ENCODE measurements around the gene ATP1A3. TPM values are rescaled to one million over a fixed set of nuclear protein-coding genes. Genes with fewer than 3 reads are reported as not detected.

The ATP1A3 gene
- total and polyA plus RNA-seq, 9 donors = 0.18 to 1.2 (median 0.56) TPM

DNA sequence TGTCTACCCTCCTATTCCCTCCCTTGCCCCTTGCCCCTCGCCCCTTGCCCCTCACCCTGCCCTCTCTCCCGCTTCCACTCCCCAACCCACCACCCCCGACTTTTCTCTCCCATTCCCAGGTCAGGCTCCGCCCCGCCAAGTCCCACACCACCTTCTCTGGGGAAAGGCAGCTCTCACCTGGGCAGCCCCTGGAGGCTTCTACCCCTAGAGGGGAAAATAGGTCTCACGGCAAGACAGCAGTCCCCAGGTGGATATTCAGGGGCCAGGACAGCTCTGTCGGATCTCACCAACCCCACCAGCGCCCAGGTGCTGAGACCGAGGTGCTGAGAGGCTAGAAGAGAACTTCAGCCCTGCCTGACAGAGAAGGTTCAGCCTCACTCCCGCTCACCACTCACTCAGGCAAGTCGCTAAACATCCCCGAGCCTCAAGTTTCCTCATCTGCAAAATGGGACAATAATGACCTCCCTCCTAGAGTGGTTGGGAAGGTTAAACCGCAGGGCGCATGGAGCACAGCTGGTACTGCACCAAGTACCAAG is 64.4 kb downstream of the ATP1A3 start:
- no peak for DNase-seq
- Histone ChIP-seq H3K36me3 (ENCODE audit: control insufficient read depth, insufficient read depth, low read length) (no peaks in the 10 kb centered on the region), H3K27ac (ENCODE audit: low read length) (no peak overlapping the region), H3K4me1 (ENCODE audit: control insufficient read depth, insufficient read depth, low read length) (peaks cover 10% of the 10 kb centered on the region), H3K9me3 (replicated peaks; ENCODE audit: control insufficient read depth, low read depth, low read length) (no peaks in the 10 kb centered on the region), H3K4me3 (ENCODE audit: low read length) (no peak overlapping the region), H3K27me3 (ENCODE audit: control insufficient read depth, insufficient read depth, low read length) (peaks cover 96% of the 10 kb centered on the region)
- WGBS (ENCODE audit: insufficient coverage) = 6% methylated on average over 5 of the region's 14 CpGs

DNA sequence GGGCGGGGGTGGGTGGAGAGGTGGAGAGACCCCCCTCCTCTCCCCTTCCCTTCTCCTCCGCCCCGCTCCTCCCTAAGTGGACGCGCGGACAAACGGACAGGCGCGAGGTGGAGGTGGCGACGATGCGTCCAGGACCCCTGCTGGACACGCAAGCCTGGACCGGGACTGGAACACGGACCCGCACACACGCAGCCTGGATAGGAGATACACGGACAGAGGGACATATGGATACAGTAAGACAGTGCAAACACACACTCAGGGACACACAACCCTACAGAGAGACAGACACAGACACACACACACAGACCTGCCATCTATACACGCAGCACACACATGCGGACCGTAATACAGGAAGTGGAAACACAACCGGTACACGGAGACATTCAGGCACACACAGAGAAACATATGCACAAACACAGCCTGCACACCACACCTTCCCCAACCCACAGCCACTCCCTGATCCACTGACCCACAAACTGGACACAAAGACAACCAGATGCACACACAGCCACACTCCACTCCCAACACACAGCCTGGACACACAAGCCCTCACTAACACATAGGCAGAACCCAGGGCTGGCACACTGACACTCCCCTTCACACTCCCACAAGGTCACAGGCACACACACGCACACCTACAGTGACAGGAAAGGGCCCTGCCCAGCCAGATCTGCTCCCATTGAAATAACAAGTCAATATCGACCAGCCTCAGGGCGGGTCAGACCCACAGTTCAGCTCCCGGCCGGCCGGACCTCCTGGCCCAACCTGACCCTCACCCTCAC is 65.1 kb downstream of the ATP1A3 start:
- DNase-seq = no peak
- H3K4me1 ChIP-seq (ENCODE audit: control insufficient read depth, insufficient read depth, low read length) = peaks cover 10% of the 10 kb centered on the region
- peaks cover 96% of the 10 kb centered on the region for H3K27me3 ChIP-seq (ENCODE audit: control insufficient read depth, insufficient read depth, low read length)
- 3% methylated on average over 10 of the region's 29 CpGs for WGBS (ENCODE audit: insufficient coverage)
- H3K4me3 ChIP-seq (ENCODE audit: low read length) = no peak overlapping the region
- H3K36me3 ChIP-seq (ENCODE audit: control insufficient read depth, insufficient read depth, low read length) = no peaks in the 10 kb centered on the region
- H3K9me3 ChIP-seq (replicated peaks; ENCODE audit: control insufficient read depth, low read depth, low read length) = no peaks in the 10 kb centered on the region
- no peak overlapping the region for H3K27ac ChIP-seq (ENCODE audit: low read length)

DNA sequence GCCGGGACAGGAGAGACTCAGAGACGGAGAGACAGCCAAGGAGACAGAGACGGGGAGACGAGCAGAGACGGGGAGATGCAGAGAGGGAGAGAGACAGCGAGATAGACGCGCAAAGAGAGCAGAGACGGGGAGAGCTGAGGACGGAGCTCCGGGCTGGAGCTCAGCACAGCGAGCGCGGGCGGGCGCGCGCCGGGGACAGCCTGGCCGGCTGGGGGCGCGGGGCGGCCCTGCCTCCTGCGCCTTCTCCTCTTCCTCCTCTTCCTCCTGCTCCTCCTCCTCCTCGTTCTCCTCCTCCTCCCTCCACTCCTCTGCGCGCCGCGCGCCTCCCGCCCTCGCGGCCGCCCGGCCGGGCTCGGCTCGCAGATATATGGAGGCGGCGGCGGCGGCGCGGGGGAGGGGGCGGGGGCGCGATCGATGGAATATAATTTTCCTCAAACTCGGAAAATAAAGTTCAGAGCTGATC is 65.8 kb downstream of the ATP1A3 start, which contains the start of gene ERFL:
ERFL (minus strand) TSS at position 229 of the 463 bp plus-strand sequence. CDS start 15,530 bp downstream, outside the sequence.
- H3K9me3 ChIP-seq (replicated peaks; ENCODE audit: control insufficient read depth, low read depth, low read length) = no peaks in the 10 kb centered on the region
- H3K27ac ChIP-seq (ENCODE audit: low read length) = no peak within 1 kb of the TSS
- H3K4me3 ChIP-seq (ENCODE audit: low read length) = peak within 1 kb of the TSS; percentile 32
- WGBS (ENCODE audit: insufficient coverage) = under 1% methylated on average over 41 of the region's 49 CpGs
- peaks cover 93% of the 10 kb centered on the region for H3K27me3 ChIP-seq (ENCODE audit: control insufficient read depth, insufficient read depth, low read length)
- peaks cover 10% of the 10 kb centered on the region for H3K4me1 ChIP-seq (ENCODE audit: control insufficient read depth, insufficient read depth, low read length)
- no peaks in the 10 kb centered on the region for H3K36me3 ChIP-seq (ENCODE audit: control insufficient read depth, insufficient read depth, low read length)
- peak; percentile 32 for DNase-seq

DNA sequence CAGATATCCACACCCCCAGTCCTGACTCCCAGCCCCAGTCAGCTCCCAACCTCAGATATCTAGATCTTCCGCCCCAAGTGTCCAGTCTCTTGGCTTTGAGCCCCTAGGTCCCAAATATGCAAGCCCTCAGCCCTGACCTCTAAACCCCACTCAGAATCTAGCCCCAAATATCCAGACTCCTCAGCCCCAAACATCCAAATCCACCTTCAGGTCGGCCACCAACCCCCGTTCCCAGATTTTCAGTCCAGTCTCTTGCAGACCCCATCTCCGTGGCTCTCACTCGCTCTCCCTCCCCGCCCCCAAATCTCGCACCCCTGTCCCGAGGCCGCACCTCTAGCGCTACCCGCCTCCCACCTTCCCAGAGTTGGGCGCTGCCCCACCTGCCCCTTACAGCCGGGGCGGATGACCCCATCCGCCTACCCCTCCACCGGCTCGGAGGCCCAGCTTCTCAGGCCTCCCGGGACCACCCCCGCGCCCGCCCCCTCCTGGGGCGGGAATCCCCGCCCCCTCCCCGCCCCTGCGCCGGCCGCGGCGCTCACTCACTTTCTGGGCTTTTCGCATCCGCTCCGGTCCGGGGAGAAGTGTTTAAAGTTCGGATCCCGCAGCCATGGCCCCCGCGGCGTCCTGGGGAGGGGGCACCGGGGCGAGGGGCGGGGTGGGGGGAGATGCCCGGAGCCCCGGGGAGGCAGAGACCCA is 66.4 kb downstream of the ATP1A3 start:
- H3K4me1 ChIP-seq (ENCODE audit: control insufficient read depth, insufficient read depth, low read length) = peaks cover 8% of the 10 kb centered on the region
- no peaks in the 10 kb centered on the region for H3K9me3 ChIP-seq (replicated peaks; ENCODE audit: control insufficient read depth, low read depth, low read length)
- no peak overlapping the region for H3K27ac ChIP-seq (ENCODE audit: low read length)
- DNase-seq = no peak
- 4% methylated on average over 19 of the region's 43 CpGs for WGBS (ENCODE audit: insufficient coverage)
- H3K36me3 ChIP-seq (ENCODE audit: control insufficient read depth, insufficient read depth, low read length) = no peaks in the 10 kb centered on the region
- H3K27me3 ChIP-seq (ENCODE audit: control insufficient read depth, insufficient read depth, low read length) = peaks cover 94% of the 10 kb centered on the region
- H3K4me3 ChIP-seq (ENCODE audit: low read length) = peak overlapping the region; percentile 32

DNA sequence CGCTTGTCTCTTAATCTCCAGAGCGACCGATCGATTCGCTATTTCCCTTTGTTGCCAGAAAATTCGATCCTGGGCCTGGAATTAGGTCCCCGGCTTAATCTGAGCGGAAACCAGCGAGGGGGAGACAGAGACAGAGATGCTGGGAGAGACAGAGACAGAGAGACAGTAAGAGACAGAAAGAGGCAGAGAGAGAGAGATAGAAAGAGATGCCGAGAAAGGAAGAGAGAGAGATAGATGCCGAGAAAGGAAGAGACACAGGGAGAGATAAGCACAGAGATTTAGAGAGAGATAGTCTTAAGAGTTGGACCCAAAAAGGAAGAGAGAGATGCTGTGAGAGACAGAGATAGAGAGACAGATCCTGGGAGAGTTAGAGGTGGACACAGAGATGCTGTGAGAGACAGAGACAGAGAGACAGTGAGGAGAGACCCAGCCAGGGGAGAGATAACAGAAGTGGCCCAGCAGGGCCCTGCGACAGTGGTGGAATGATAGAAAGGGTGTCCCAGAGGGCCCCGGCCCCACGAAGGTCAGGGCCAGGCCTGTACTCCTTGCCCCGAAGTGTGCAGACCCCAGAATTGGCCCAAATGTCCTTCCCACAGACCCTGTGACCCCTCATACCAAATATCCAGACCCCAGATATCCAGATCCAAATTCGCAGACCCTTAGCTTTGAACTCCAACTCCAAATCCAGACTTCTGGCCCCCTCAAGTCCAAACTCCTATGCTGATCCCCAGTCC is 67.1 kb downstream of the ATP1A3 start:
- H3K36me3 ChIP-seq (ENCODE audit: control insufficient read depth, insufficient read depth, low read length) = no peaks in the 10 kb centered on the region
- no peak for DNase-seq
- peaks cover 94% of the 10 kb centered on the region for H3K27me3 ChIP-seq (ENCODE audit: control insufficient read depth, insufficient read depth, low read length)
- no peaks in the 10 kb centered on the region for H3K9me3 ChIP-seq (replicated peaks; ENCODE audit: control insufficient read depth, low read depth, low read length)
- WGBS (ENCODE audit: insufficient coverage) = 23% methylated on average over 14 of the region's 16 CpGs
- H3K4me3 ChIP-seq (ENCODE audit: low read length) = no peak overlapping the region
- peaks cover 6% of the 10 kb centered on the region for H3K4me1 ChIP-seq (ENCODE audit: control insufficient read depth, insufficient read depth, low read length)
- no peak overlapping the region for H3K27ac ChIP-seq (ENCODE audit: low read length)

DNA sequence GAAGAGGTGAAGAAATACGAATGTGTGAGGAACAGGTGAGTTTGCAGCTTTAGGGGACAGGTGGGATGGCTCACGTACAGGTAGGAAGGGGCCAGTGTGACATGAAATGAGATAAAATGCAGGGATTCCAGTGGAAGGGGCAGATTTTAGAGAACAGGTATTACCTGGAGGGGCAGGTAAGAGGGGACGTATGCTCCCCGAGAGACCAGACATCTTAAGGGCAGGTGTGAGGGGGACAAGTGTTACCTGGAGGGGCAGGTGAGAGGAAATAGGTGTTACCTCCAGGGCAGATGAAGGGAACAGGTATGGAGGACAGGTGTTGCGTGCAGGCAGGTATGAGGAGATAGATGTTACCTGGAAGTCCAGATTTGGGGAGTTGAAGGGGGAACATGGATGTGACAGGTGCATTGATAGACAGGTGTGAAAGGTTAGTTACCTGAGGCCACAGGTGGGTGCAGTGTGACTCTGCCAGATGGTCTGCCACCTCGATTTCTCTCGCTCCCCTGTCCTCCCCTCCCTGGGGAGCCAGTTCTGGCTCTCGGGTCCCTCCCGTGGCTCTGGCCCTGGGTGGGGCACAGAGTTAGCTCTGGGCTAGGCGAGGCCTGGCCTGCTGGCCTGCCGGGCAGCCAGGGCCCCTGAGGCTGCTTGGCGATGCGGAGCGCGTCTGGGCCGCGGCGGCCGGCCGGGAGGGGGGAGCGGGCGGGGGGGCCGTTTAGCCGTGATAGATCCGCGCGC is 67.8 kb downstream of the ATP1A3 start:
- Histone ChIP-seq H3K27ac (ENCODE audit: low read length) (no peak overlapping the region), H3K9me3 (replicated peaks; ENCODE audit: control insufficient read depth, low read depth, low read length) (no peaks in the 10 kb centered on the region), H3K4me1 (ENCODE audit: control insufficient read depth, insufficient read depth, low read length) (peaks cover 6% of the 10 kb centered on the region), H3K27me3 (ENCODE audit: control insufficient read depth, insufficient read depth, low read length) (peaks cover 94% of the 10 kb centered on the region), H3K4me3 (ENCODE audit: low read length) (no peak overlapping the region), H3K36me3 (ENCODE audit: control insufficient read depth, insufficient read depth, low read length) (no peaks in the 10 kb centered on the region)
- 6% methylated on average over 27 of the region's 27 CpGs for WGBS (ENCODE audit: insufficient coverage)
- DNase-seq = no peak

DNA sequence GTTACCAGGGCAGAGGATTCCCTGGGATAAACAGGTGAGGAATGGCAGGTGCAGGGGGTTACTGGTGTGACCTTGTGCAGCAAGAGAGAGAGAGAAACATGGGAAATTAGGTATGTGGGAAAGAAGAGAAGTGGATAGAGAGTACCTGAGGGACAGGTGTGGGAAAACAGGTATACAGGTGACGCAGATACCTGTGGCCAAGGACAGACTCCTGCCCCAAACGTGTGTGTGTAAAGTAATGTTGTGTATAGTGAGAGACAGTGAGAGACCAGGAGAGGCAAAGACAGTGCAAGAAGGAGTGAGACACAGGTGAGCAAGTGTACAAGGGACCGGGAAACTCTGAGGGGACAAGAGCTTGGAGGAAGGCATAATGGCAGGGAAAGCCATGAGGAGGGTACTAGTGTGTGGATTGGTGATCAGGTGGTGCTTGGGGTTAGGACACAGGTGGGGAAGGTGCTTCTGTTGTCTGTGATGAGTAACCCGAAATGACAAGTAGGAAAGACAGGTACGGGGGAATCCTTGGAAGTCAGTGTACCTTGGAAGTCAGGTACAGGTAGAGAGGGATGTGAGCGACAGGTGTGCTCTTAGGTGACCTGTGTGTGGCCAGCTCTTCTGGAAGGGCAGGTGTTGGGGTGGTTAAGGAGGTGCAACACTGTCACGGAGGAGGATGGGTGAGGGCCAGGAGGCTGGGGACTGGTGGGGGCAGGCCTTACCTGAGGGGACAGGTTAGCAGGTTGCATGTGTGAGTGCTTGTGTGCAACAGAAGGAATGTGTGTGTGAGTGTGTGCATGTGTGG is 68.6 kb downstream of the ATP1A3 start:
- H3K27ac ChIP-seq (ENCODE audit: low read length) = no peak overlapping the region
- WGBS (ENCODE audit: insufficient coverage) = 40% methylated on average over 7 of the region's 7 CpGs
- H3K36me3 ChIP-seq (ENCODE audit: control insufficient read depth, insufficient read depth, low read length) = no peaks in the 10 kb centered on the region
- no peak for DNase-seq
- H3K9me3 ChIP-seq (replicated peaks; ENCODE audit: control insufficient read depth, low read depth, low read length) = no peaks in the 10 kb centered on the region
- H3K27me3 ChIP-seq (ENCODE audit: control insufficient read depth, insufficient read depth, low read length) = peaks cover 94% of the 10 kb centered on the region
- H3K4me3 ChIP-seq (ENCODE audit: low read length) = no peak overlapping the region
- peaks cover 11% of the 10 kb centered on the region for H3K4me1 ChIP-seq (ENCODE audit: control insufficient read depth, insufficient read depth, low read length)

DNA sequence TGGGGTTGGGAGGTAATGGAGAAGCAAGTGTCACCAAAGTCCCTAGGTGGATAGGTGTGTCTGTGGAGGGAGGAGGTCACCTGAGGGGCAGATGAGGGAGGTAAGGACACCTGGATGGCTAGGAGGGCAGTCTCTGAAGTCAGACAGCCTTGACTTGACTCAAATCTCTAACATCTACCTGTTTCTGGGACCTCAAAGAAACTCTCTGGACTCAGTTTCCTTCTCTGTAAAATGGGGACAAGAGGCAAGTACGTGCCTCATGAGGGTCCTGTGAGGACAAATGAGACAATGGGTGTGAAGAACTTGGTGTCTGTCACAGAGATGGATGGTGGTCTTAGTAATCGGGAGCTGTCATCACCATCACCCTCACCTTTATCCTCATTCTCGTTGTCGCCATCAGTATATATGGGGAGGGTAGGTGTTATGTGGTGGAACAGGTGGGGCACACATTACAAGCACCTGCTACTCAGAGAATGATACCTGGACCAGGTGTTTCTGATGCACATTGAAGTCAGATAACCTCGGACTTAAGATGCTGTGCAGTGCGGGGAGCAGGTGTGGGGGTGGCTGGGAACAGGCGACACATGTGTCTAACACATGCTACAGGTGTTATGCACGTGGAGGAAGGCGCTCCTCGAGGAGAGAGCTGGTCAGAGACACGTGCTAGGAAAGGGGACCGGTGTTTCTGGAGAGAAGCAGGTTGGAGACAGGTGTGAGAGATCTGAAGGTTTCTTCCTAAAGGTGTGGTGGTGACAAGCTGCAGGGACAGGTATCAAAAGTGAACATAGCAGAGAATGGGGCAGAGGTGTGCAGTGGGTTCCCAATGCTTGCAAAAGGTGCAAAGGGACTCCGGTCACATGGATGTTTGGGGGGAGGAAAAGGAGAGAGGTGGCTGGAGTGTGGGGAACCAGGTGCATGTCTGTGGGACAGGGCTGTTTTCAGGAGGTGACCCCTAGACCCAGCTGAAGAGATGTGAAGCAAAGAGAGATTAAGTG is 69.6 kb downstream of the ATP1A3 start:
- Histone ChIP-seq H3K4me1 (ENCODE audit: control insufficient read depth, insufficient read depth, low read length) (peaks cover 11% of the 10 kb centered on the region), H3K27me3 (ENCODE audit: control insufficient read depth, insufficient read depth, low read length) (peaks cover 94% of the 10 kb centered on the region), H3K4me3 (ENCODE audit: low read length) (no peak overlapping the region), H3K9me3 (replicated peaks; ENCODE audit: control insufficient read depth, low read depth, low read length) (no peaks in the 10 kb centered on the region), H3K36me3 (ENCODE audit: control insufficient read depth, insufficient read depth, low read length) (no peaks in the 10 kb centered on the region), H3K27ac (ENCODE audit: low read length) (no peak overlapping the region)
- 24% methylated on average over 9 of the region's 13 CpGs for WGBS (ENCODE audit: insufficient coverage)
- no peak for DNase-seq
